Prostate gland (tissue), 2 donors: Measurements from ENCODE around the gene CAMKK1.

Experiments
- CTCF ChIP-seq, 4 experiments: fragments of 200-600 bp in 2 of 4; fragments of 450-650 bp in 2 of 4; sonication (generic) in 2 of 4; IDR thresholded peaks; 1 replicate in 3 of 4; 2 replicates in 1 of 4; pipeline ENCODE4 v1.5.1; 2016 to 2019; ENCODE audit warnings: antibody characterized with exemption in 4 of 4, mild to moderate bottlenecking in 2 of 4, moderate library complexity in 2 of 4
- POLR2A ChIP-seq: fragments of 450-650 bp; IDR thresholded peaks from one replicate; pipeline ENCODE4 v1.6.1; 2016; ENCODE audit warnings: antibody characterized with exemption, mild to moderate bottlenecking

- no peak for TF ChIP-seq CTCF (IDR thresholded peaks at IDR 0.05)
- TF ChIP-seq POLR2A = no peak
Measured at GRCh38 chr17:3851461-3852100, 41.3 kb downstream of the CAMKK1 start.
